HG03460 (cell line): Measurements from ENCODE around the gene UNC93B1.

Experiments
- ATAC-seq: cut with Tn5 transposase; IDR thresholded peaks from one replicate; pipeline ENCODE4 v1.9.1; 2021; ENCODE audit not compliant: unreplicated experiment

UNC93B1 gene

GRCh38 chr11:68024508-68024907 lies 20.6 kb upstream of the UNC93B1 start:
- no peak for ATAC-seq

DNA sequence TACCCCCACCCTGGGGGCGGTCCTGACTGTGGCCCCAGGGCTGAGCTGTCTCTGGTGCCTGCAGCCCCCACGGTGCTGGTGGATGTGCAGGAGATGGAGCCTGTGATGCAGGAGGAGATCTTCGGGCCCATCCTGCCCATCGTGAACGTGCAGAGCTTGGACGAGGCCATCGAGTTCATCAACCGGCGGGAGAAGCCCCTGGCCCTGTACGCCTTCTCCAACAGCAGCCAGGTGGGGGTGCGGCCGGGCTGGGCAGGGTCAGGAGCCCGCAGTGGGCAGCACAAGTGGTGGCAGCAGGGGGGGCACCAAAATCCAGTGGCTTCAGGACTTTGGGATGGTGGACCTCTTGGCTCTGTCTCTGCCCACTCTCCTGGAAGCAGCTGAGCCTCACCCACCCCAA lies 18.6 kb upstream of the UNC93B1 start:
- no peak for ATAC-seq

GRCh38 chr11:68021167-68021787 lies 17.4 kb upstream of the UNC93B1 start:
- no peak for ATAC-seq

GRCh38 chr11:68020575-68020974 lies 16.7 kb upstream of the UNC93B1 start:
- no peak for ATAC-seq

DNA sequence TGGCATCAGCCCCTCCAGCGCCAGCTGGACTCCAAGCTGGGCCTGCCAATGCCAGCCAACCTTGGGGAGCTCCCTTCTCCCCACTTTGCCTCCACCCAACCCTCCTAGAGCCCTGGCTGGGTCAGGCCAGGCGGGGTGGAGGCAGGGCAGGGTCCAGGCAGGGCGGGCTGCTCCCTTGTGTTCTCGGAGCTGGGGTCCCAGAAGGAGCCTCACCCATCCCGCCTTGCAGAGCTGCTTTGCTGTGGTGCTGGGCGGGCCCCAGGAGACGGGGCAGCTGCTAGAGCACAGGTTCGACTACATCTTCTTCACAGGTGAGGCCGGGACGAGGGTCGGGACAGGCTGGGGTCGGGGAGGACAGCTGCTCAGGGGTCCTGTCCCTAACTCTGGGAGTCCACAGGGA lies 15.6 kb upstream of the UNC93B1 start:
- no peak for ATAC-seq

- no peak for ATAC-seq
Observed at GRCh38 chr11:68018730-68019190, 14.9 kb upstream of the UNC93B1 start.

- no peak for ATAC-seq
Observed at GRCh38 chr11:68017980-68018729, 14.3 kb upstream of the UNC93B1 start.

DNA sequence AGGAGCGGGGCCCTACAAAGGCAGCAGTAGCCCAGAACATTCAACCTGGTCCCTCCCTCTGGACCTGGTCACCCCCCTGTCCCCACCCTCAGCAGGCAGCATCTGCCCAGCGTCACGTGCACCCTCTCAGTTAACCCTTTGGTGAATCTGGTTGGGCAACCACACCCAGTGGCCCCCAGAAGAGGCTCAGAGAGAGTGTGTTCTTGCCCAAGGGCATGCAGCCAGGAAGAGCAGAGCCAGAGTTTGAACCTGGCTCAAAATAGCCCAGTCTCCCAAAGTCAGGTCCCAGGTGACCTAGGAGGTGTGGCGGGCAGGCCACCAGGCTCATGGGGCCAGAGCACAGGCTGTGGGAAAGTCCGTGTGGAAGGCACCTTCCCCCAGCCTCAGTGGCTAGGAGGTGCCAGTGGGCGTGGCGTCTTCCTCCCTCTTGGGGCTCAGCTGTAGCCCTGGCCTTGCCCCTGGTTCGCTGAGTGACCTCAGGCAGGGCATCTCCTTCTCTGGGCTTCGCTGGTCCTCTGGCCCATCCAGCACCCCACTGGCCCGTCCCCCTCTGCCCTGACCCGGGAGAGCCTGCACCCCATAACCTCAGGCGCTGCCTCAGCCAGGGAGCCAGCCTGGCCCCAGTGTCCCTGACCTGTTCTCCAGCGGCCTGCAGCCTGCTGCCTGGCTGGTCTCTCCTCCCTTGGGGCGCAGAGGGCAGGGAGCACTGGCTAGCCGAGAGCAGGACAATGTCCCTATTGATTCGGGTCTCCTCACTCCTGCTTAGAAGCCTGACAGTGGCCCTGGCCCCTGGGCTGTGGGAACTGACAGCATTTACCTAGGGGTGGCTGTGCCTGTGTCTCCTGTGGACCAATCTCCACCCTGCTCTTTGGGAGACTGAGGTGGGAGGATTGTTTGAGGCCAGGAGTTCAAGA lies 13.3 kb upstream of the UNC93B1 start:
- ATAC-seq, result no peak

DNA sequence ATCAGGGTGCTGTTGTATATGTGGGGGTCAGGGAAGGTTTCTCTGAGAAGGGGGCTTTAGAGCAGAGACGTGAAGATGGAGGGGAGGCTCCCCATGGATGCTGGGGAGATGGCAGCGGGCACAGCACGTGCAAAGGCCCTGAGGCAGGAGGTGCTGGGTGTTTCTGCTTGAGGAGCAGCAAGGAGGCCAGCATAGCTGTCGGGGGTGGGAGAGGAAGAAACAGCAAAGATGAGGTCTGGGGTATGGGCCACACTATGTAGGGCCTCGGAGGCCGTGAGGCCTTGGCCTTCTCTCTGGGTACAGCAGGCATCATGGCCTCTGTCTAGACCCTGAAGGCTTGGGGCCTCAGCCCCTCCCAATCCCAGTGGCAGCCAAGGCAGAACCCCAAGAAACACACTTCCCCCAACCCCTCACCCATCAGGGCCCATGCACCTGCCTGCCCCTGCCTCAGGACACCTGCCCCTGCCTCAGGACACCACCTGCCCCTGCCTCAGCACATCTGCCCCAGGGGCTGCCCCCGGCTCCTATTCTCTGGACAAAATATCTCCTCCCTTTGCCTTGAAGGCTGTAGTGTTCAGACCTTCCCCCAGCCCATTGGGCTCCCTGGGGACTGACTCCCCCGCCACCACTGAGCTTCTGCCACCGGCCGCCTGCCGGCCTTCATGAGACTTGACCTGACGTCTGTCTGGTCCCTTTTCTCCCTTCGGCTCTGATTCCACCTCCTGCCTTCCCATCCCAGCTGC lies 12.4 kb upstream of the UNC93B1 start:
- ATAC-seq, result no peak

DNA sequence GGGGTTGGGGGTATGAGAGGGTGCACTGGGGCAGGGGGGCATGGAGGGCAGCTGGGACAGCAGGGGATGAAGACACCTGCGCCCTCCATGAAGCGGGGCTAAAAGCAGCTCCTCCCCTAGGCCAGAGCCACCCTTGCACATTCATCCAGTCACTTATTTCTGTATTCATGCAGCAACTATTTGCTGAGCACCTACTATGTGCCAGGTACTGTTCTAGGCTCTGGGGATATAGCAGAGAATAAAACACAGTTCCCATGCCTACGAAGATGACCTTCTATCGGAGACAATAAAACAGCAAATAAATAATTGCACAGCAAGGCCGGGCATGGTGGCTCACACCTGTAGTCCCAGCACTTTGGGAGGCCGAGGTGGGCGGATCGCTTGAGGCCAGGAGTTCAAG lies 11.6 kb upstream of the UNC93B1 start:
- no peak for ATAC-seq

DNA sequence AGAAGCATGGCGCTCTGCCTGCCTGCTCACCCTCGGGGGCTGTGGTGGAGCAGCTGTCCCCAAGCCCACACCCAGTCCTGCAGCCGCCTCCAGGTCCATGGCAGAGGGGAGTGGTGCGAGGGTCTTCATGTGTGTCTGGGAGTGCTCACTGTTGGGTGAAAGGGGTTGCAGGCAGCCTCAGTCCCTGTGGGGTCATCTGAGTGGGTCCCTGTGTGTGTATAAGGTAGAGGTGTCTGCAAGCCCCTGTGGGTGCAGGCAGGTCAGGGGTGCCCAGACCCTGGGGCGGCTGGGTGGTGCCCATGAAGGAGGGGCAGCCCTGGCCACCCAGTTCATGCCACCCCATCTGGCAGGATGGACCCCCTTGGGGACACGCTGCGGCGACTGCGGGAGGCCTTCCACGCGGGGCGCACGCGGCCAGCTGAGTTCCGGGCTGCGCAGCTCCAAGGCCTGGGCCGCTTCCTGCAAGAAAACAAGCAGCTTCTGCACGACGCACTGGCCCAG lies 11.1 kb upstream of the UNC93B1 start:
- ATAC-seq, result no peak

DNA sequence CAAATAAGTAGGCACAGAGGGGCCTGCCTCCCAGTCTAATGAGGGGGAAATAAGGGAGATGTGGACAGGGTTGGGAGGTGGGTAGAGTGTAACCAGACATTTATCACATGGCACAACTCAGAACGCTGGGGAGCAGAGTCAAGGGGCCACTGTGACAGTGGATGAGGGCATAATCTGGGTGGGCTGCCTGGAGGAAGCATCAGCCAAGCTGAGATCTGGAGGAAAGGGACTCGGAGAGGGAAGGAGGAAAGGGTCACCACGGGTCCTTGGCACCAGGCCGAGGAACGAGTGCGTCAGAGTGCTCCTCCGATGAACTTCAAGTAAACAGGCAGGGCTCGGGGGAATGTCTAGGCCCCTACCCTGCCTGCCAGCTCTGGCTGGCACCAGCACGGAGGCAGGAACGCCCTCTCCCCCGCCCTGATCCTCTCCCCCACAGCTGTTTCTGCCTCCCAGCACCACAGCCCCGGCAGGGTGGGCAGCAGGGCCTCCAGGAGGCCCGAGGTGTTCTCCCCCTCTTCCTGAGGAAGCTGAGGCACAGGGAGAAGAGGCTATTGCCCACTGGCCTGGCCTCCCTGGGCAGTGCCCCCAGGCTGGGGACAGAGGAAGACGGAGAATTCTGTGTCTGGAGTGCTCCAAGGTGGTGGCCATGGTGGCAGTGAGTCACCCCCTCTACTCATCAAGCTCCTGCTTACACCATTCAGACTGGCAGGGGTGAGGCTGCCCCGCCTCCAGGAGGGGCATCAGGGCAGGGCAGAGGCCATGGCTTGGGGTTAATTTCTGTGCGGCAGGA lies 10.5 kb upstream of the UNC93B1 start:
- ATAC-seq, result no peak

- no peak for ATAC-seq
Observed at GRCh38 chr11:68013611-68014156, 9.8 kb upstream of the UNC93B1 start.

DNA sequence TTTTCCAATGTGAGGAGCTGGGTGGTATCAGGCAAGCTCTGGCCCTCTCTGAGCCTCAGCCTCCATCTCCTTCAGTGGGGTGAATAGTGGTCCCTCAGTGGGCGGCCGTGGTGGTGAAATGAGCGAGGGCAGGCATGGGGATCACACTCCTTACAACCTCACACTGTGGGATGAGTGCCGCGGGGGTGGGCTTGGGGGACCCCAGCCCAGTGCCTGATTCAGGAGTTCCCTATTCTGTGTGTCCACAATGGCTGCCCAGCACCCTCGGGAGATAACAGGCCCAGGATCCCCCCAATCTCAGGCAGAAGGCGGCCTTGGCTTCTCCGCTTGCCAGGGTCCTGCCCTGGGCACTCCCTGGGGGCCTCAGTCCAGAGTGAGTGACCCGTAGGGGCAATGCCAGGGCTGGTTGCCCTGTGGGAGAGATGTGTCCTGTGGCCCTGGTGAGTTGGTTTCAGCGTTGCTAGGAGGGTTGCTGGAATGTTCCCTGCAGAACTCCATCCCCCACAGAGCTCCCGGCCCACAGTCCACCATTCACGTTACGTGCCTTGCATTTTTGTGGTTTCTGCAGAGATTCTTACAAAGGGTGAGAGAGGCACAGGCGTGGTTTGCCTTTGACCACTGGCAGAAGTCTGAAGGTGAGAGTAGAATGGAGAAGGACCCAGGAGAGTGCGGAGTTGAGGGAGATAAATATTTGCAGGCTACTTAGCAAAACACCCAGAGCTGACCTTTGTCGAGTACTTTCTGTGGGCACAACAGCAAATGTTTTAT lies 9.1 kb upstream of the UNC93B1 start:
- ATAC-seq, result no peak

- ATAC-seq, result no peak
Observed at GRCh38 chr11:68012044-68012842, 8.3 kb upstream of the UNC93B1 start.

GRCh38 chr11:68011051-68011943 lies 7.4 kb upstream of the UNC93B1 start:
- ATAC-seq, result no peak
